NCI-H460 (cell line): ENCODE measurements around the gene PTX4. TPM values are rescaled to one million over a fixed set of nuclear protein-coding genes. Genes with fewer than 3 reads are reported as not detected.

ENCODE experiments used
- DNase-seq: peaks from one replicate; pipeline ENCODE4 v3.0.0-alpha.2; 2016; ENCODE audit warnings: low read depth; ENCODE audit errors: extremely low read depth
- total RNA-seq: library from RNA; depleted of rRNA; stranded (reverse); fragments of >200 nt; shearing (Covaris generic); gene quantifications from 2 replicates; pipeline ENCODE4 v1.2.3, GENCODE V29; 2014

The PTX4 gene
- total RNA-seq, 1 experiment from 2014 or later = 0.15 TPM

DNA sequence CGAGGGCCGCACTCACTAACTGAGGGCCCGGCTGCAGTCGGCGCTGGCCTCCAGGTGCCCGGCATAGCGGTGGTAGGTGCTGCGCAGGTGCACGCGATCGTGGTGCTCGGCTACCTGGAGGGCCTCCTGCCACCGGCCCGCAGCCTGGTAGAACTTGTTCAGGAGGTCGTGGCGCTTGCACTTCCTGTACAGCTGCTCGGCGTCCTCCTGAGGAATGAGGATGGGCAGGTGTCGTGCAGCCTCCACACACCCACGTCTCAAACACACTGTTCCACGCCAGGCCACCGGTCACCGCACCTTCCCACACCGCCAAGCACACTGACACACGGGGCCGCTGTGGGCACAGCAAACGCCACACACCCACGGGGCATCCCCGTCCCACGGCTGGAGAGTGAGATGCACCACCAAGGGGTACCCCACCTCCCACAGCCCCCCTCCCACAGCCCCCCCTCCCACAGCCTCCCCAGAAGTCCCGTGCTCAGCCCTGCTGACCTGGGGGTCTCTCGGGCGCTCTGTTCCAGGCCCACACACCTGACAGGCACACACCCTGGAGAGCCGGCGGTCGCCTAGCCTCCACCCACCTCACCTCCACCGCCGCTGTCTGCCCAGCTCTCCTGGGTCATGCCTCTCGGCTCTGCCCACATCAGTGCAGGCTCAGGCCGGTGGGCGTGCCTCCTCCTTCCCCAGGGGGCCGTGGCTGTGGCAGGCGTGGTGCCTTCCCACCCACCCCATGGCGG lies 37.3 kb upstream of the PTX4 start:
- DNase-seq = no peak

DNA sequence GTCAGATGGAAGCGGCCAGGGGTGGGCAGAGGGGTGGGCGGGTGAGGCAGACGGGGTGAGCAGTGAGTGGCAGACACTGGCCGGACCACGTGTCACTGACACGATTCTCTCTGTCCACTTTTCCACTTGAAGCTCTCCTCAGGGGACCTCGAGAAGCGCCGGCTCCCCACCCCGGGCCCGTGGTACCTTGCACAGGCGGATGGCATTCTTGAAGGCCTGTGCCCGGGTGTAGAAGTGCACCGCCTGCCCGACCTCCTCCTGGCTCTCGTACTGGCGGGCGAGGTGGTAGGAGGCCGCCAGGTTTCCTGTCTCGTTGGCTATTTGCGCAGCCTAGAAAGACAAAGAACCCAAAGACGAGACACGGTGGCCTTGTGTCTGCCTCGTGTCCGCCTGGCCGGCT lies 35.6 kb upstream of the PTX4 start:
- no peak for DNase-seq

DNA sequence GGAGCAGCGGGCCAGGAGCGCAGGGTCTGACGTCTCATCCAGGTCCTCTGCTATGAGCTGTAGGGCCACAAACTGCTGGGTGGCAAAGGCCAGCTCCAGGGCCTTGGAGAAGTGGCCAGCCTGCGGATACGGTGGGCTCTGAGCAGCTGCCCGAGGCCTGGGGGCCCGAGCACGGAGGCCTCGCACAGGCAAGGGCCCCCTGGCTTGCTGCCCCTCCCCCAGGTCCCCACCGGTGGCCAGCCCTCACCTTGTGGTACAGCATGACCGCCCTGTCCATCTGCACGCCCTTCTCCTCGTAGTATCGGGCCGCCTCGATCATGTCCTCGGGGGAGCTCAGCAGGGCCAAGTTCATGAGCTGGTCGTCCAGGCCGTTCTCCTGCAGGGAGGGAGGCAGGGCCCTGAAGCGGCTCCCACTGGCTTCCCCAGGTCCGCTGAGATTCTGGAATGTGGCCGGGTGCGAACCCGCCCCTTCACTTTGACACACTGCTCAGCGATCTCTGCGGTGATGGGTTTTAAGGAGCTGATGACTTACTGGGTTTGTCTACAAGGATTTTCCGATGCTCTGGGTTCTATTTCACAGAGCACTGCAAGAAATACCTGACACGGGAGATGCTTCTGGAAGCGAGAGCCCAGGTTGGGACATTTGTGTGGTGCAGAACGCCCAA lies 35.0 kb upstream of the PTX4 start:
- DNase-seq = no peak

DNA sequence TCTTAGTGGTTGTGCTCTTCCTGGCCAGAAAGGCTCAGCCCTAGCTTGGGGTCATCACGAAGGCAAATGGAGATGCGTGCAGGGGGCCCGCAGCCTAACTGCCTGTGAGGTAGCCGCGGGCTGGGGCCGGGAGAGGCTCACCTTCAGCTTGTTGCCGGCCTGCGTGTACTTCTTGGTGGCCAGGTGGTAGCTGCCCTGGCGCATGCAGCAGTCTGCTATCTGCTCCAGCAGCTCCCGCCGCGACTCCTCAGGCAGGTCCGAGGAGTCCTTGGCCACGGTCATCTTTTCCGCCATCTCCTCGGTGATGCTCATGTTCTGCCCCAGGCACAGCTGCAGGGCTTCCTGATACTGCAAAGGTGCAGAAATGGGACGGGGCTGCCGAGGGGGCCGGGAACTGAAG lies 31.7 kb upstream of the PTX4 start:
- DNase-seq = no peak

DNA sequence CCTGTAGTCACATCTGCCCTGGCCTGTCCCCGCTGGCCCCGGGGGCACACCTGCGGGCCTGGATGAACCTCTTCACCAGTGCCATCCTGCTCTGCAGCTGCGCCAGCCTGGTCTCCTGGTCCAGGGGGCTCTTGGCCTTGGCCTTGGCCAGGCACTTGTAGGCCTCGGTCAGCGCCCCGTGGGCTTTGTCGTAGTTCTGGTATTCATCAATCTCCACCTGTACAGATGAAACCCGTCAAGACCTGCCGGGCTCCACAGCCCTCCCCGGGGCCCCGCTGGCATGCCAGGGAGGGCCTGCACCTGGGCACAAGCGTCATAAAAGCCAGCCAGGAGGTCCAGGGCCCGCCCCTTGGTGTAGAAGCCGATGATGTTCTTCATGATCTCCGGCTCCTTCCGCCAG lies 31.1 kb upstream of the PTX4 start:
- no peak for DNase-seq

DNA sequence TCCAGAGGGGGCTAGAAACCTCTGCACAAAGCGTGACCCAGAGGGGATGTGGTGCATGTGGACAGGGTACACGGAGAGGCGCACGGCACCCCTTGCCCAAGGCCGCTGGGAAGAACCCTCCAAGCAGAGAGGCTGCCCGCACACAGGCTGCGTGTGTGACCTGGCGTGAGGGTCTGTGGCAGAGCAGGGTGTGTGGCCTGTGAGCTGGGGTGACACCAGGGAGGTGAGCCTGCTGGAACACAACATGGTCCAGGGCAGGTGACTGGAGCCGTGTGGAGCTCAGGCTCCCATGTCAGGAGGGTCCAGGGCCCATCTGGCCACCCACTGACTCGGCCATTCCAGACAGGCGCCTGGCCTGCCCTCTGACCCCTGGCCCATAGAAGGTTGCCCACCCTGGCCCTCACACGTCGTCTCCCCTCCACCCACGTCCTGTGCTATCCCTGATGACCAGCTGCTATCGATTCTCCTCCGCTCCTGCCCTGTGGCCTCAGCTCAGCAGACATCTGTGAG lies 29.9 kb upstream of the PTX4 start:
- DNase-seq = no peak

DNA sequence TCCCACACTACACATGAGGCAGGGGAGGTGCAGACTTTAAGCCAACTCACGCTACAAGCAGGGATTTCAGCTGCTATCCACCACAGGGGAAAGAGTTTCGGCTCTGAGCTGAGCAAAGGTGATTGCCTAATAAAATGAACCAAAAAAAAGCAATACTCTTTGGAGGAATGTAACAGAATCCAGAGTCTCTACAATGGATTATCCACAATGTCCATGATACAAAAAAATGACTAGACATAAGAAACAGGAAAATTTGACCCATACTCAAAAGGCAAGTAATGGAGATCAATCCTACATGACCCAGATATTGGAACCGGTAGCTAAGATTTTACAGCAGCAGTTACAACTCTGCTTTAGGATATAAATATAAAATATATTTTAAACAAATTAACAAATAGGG lies 25.8 kb upstream of the PTX4 start:
- DNase-seq = no peak

DNA sequence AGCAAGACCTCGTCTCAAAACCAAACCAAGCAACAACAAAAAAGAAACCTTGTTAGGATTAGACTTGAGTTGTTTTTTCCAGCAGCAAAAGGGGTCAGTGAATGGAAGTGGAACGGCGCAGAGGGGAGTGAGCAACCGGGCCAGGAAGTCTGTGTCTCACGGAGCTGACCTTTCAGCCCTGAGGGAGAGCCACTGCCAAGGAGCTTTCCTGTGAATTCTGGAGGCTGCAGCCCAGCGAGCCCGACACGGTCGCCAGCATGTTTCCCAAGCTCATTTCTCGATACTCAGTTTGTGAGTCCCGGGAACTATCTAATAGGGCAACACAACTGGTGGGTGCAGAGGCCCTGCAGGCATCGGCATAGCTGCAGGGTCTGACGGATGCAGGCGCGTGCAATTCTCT lies 24.0 kb upstream of the PTX4 start:
- DNase-seq = no peak

DNA sequence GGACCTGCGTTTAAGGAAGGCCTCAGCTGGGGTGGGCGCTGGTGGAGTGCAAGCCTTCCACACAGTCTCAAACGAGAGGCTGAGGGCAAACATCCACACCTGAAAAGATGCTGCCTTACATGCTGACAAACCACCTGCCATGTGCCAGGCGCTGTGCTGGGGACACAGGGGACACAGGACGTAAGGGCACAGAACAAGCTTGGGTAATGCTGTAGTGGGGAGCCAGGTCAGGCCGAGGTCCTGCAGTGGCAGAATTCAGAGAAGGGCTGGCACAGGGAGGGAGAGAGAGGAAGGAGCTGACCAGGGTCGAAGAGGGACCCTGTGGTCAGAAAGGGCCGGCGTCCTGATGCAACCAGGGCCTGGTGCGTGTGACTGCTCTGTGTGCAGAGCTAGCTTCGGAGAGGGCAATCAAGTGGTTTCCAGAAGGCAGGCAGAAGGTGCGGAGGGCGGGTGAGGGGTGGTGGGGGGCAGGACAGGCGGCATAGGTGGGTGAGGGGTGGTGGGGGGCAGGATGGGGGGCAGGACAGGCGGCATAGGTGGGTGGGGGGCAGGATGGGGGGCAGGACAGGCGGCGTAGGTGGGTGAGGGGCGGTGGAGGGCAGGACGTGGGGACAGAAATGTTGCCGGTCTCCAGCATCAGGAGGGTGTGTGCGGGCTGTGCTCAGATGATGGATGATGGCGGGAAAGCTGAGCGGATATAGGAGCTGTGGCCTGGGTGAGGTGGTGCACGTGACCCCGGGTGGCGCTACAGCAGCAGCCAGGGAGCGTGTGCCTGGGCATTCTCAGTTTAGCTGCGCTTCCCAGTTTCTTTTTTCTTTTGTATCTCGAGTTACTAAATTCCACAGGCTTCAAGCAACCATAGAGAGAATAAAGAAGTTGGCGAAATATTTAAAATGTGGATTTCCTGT lies 23.2 kb upstream of the PTX4 start:
- no peak for DNase-seq

DNA sequence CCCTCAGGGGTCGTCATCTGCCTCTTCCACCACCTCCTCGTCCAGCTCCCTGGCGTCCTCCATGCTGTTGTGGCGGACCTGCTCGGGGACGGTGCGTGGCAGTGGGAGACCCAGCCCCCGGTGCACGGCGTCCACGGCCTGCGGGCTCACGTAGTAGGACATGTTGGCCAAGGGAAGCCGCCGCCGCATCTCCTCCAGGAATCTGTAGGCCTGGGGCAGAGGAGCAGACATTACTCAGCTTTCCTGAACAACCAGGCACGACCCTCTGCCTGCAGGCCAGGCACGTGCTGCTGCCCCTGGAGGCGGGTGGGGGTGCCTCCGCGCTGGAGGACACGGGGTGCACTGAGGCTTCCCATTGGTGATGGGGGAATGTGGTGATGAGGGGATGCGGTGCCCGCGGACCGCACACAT lies 22.2 kb upstream of the PTX4 start:
- DNase-seq = no peak

DNA sequence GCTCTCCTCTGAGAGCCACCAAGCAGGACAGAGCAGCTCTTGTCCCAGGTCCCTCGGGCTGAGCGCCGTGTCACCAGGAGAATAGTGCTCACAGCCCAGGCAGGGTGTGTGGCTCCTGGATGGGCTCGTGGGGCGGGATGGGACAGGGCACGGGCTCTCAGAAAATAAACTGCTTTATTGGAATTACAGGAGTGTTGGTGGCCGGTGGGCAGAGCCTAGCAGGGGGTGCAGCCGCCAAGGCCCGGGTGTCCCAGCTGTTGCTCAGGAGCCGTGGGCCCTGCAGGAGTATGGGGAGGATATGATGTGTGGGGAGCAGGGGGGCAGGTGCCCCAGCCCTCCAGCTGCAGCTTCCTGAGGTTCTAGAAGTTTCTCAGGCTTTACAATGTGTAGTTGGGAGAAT lies 21.5 kb upstream of the PTX4 start:
- DNase-seq = no peak

DNA sequence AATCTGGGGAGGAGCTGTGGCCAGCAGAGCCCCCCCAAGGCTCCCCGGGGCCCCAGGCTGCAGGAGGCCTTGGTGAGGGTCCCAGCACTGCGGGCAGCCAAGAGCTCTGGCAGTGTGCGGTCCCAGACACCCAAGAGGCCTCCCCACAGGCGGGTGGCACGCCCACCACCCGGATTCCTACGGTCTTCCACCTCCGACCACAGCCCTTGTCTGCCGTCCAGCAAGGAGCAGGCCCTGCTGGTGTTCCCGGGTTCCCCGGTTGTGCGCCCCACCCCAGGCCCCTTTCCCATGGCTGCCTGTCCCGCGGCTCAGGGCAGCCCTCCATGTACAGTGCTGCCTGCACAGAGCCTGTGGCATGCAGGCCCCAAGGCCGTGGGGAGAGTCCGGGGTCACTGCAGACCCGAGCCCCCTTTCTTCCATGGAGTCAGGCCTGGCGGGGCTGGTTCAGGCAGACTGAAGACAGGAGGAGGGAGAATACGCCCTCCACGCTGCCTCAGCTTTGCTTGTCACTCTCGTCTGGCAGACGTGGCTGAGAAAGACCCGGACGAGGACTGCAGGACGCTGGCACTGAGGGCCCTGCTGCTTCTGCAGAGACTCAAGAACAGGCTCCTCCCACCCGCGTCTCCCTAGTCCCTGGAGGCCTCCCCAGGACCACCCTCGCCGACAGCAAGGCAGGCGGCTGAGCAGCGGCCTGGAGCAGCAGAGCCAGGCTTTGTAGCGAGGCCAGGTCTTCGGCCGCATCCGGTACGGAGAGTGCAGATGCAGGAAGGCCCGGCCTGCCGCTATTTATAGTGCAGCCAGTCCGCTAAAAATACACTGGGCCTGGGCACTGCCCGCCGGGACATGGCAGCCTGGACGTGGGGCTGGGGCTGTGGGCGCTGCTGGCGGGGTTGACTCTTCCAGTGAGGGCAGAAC lies 20.8 kb upstream of the PTX4 start:
- DNase-seq = no peak

DNA sequence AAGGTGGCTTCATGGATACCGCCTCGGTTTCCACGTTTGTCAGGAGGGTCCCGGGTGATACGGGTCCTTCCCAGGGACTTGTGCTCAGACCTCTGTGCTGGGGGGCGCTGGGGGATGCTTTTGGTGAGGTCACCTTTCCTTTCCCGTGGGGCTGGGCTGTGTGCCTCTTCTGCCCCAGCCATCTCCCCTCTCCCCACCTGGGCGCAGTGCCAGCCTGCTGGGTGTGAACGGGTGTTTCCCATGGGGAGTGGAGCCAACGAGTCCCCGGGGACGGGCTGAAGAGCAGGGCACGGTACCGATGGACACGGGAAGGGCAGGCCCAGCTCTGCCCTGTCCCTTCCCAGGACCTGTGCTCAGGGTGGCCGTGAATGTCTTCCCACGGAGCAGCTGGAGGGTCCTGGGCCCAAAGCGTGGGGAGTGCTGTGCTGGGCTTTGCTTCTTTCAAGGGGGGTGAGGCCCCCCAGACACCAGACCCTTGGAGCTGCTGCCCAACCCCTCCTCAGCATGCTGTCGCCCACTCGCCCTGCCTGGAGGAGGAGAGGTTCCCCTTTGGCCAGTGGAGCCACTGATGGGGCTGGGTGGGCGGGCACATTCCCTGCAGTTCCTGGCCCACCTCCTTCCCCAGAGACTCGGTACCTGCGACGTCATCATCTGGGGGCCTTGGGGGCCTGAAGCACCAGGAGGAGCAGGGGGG lies 19.9 kb upstream of the PTX4 start:
- no peak for DNase-seq

DNA sequence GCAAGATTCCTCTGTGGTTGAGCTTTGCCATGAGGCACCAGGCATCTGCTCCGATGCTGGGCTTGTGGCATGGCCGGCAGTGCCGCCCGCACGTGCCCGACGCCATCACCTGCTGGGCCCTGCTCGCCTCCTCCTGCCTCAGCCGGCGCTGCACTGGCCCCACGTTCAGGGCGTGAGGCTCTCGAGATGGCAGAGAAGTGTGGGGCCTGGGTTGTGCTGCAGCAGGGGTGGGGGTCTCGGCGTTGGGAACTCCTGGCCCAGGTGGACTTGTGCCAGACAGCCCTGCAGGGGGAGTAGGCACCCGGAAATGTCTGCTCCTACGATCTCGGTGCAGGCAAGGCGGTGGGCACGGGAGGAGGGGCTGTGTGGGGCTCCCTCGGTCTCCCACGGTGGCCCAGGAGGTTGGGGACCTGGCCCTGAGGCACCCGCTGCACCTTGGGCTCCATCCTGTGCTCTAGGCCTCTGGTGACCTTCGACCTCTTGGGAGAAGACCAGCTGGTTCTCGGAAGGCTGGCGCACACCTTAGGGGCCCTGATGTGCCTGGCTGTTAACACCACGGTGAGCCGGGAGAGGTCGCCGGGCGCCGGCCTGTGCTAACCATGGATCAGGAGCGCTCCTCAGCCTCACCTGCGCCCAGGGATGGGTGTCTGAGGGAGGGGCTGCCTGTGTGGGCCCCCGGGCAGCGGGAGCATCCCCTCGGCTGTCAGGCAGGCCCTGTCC lies 17.9 kb upstream of the PTX4 start:
- DNase-seq = no peak

DNA sequence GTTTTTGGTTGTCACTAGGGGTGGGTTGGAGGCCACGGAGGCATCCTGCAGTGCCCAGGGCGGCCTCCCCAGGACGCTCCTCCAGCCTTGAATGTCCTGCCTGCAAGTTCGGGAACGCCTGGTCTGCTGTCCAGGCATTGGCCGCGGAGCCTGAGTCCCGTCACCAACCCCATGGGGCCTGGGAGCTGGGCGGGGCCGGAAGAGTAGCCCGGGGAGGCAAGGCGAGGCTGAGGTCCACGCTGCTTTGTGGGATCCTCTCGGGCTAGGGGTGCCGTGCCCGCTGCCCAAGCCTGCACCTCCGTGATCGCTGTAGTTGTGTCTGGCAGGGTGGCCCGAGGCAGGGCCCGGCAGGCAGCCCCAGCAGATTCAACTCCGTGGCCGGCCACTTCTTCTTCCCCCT lies 17.2 kb upstream of the PTX4 start:
- no peak for DNase-seq

DNA sequence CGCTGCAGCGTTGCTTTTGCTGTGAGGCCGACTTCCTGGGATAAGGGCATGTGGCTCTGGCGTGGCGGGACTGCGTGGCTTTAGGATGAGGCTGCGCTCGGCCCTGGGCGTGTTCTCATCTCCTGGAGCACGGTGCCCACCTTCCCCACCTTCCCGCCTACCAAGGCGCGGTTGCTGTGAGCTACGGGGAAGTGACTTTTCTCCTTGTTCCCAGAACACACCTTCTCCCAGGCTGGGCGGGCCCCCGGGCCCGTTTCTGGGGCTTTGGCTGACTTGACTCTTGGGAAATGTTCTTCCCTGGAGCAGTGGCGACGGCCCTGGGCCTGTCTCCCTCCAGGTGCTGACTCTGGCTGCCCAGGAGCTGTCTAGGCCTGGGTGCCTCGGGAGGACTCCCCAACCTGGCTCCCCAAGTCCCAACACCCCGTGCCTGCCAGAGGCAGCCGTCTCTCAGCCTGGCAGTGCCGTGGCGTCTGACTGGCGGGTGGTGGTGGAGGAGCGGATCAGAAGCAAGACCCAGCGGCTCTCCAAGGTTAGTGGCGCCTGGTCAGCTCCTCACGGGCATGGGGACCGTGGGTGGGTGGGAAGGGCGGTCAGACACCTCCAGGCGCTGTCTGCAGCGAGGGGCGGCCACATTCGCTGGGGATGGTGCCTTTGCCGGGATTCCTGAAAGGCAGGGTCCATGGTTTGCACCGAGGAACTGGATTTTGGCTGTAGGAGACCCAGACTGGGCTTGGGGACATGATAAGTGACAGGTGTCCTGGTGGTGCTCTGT lies 16.5 kb upstream of the PTX4 start:
- DNase-seq = no peak

DNA sequence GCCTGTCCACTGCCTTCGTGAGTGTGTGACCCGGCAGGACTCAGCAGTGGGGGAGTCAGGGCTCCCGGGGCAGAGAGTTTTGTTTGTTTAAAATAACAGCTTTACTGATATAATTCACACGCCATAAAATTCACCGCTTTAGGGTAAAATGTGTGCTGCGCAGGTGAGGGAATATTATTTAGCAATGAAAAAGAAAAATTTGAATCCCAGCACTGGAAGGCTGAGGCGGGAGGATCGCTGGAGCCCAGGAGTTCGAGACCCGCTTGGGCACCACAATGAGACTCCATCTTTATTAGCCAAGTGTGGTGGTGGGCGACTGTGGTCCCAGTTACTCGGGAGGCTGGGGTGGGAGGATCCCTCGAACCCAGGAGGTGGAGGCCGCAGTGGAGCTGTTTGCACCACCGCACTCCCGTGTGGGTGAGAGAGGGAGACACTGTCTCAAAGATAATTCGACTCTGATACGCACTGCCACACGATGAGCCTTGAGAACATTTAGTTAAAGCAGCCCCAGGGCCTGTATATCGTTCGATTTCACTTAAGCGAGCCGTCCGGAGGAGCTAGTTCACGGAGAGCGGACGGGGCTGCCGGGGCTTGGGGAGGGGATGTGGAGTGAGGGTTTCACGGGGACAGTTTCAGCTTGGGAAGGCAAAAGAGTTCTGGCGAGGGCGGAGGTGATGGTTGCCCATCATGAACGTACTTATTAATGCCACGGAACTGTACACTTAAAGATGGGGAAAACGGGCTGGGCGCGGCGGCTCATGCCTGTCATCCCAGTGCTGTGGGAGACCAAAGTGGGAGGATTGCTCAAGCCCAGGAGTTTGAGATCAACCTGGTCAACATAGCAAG lies 14.6 kb upstream of the PTX4 start:
- no peak for DNase-seq
